Inflammatory macrophage treated with lipopolysaccharide for 1 hour (primary cell): ENCODE measurements around the gene RBM38.
A peak's percentile ranks its signal among the peaks of the same experiment; 100 is the strongest.

Source experiments
- DNase-seq, 2 donors: peaks; one replicate each; pipeline ENCODE4 v3.0.0-alpha.2; 2020 to 2022

Gene RBM38

GRCh38 chr20:57439993-57440392 lies 48.8 kb downstream of the RBM38 start:
- no peak for DNase-seq

DNA sequence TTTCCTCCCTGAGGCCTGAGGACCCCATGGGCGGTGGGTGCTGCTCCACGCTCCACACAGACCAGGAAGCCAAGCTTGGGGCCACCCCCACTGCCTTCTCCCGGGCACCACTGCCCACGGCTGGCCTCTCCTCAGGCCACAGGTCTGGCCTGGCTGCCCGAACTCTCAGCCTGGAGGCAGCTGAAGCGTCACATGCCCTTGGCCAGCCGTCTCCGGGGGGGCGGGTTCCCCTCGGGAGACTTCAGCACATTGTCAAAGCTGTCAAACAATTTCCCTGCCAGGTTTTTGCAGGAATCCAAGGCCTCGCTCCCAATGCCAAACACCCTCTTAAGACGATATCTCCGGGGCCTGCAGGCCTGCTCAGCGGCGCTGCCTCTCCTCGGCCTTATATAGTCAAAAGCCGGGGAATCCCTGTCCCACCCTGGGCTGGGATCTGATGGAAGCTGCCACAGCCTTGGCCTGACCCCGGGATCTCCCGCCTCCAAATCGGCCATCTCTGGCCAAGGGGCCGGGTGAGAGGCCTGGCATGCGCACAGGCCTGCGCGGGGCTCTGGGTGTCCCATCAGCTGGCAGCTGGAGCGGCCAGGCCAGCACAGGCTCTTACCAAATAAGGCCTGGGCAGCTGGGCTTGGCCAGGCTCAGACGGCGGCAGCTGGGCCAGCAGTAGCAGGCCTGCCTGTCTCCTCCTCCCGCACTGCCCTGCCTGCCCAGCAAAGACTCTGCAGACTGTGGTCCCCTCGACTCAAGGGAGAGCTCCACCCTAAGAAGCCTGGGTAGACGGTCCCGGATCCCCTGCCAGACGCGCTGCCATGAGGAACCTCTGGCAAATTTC lies 49.7 kb downstream of the RBM38 start:
- DNase-seq: no peak

DNA sequence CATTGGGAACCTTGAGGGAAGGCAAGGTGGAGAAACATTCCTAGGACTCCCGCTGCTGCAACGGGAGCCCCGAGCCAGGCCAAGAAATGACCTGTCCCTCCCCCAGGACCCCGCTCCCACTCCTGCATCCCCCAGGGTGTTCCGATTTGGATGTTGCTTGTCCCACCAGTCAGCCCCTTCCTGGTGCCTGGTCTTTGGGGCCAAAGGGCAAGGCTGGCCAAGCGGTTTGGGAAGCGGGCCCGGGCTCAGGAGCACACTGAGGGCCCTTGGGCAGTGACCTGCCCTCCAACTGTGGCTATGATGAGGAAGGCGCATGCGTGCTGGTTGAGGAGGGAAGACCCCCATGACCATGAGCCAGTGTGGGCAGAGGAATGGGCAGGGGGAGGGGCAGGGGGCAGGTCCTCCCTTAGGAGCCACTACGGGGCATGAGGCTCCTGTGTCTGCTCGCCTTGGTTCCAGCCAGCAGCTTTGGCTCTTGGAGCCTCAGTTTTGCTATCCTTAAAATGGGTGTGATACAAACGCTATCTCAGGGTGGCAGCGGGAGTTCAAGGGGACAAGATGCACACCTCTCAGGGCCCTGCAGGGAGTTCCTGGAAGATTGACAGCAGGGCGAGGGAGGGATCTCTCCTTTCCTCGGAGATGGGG lies 50.4 kb downstream of the RBM38 start:
- no peak for DNase-seq

DNA sequence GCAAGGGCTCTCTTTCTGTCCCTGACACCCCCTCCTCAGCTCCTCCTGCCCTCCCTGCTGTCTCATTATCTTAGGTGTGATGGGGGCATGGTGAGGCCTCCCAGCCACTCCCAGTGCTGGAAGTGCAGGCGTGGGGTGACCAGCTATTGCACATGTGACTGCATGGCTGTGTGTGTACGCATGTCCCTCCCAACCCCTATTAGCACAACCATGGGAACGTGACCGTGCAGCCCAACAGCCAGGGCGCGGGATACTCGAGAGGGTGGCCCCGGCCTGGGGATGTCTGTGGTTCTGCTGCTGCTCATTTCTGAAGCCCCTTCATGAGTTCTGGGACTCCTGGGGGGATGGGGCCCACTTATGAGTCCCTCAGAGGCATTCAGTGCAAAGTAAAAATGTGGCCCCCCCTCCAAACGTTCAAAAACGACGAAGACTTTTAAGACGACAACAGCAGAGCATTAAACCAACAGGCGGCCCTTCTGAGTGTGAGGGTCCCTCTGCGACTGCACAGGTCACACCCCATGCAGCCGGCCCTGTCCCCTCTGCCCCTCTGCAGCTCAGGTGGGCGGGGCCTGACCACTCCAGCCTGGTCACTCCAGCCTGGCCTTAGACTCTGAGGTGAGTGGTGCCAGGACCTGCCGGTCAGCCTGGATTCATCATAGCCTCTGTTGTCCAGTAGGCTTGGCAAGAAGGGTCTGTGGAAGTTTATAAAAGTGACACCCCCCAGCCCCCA lies 51.1 kb downstream of the RBM38 start:
- DNase-seq: no peak

- no peak for DNase-seq
These were observed 51.7 kb downstream of the RBM38 start for GRCh38 chr20:57442888-57443239.

GRCh38 chr20:57443349-57444265 lies 52.4 kb downstream of the RBM38 start:
- no peak for DNase-seq

DNA sequence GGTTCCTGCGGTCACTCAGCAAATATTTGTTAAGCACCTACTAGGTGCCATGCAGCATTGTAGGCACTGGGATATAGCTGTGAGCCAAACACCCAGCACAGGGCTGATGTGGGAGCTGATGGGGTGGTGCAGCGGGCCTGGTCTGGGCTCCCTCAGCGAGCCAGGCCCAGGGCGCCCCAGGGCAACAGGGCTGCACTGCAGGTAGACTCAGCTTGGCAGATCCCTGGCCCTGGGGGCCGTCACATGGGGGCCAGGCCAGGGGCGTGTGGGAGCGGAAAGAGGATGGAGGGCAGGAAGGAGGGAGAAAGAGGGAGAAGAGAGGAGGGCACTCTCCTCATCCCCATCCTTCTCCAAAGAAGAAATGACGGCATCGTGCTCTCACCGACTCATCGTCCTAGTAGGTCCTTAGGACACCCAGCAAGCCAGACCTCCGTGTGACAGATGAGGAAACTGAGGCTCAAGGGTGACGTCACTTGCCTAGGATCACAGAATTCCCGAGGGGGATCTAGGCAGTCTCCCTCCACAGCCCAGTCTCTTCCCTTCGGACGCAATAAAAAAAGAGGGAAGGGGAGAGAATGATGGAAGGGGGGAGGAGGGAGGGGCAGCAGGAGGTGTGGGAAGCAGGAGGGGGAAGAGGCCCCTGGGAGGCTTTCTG lies 53.3 kb downstream of the RBM38 start:
- no peak for DNase-seq

DNA sequence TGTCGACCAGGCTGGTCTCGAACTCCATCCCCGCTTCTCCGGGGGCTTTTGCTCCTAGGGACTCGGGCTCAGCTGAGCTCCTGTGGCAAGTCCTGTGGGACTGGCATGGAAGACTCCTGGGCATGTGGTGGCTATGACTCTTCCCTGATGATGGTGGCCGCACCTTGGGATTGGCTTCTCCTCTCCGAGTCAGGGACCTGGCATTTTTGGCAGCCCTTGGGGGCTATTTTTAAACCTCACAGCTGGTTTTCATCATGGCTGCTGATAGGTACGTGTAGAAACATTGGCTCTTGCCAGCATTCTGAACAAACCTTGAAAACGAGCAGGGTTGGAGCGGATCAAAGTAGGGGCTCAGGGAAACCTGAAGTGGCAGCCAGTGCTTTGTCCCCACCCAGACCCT lies 54.1 kb downstream of the RBM38 start:
- no peak for DNase-seq

- no peak for DNase-seq
These were observed 54.6 kb downstream of the RBM38 start for GRCh38 chr20:57445774-57446173.

- no peak for DNase-seq
These were observed 57.7 kb downstream of the RBM38 start for GRCh38 chr20:57448764-57449354.

- DNase-seq: no peak
These were observed 58.5 kb downstream of the RBM38 start for GRCh38 chr20:57449398-57450354.

DNA sequence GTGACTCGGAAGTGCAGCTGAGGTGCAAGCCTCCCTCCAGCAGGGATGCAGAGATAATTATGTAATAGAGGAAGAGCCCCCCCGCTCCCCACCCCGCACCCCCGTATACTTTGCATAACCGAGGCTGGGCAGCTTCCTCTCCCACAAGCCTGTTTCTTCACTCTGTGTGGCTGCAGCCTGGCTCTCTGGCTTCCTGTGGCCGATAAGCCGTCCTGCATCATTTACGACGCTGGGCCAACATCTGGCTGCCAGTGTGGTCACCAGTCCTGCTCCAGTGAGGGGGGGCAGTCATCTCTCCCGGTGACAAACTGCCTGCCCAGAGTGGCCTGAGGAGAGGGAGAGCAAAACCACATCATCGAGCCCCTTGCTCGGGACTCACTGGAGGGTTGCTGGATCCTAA lies 59.2 kb downstream of the RBM38 start:
- DNase-seq: peak; percentile 85 to 89

- no peak for DNase-seq
These were observed 59.7 kb downstream of the RBM38 start for GRCh38 chr20:57450931-57451330.

DNA sequence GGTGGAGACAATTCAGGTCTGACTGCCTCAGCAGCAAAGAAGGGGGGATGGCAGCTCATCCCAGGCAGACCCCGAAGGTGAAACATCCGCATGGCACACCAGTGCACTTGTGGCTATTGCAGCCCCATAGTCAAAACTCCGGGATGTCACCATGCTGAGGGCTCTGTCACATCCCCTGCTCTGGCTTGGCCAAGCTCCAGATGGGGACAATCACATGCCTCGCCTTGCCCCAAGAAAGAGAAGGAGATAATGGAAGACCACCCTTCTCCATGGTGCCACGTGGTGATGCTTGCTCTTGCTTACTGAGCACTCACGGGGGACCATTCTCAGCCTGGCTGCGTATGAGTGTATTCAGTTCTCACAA lies 60.2 kb downstream of the RBM38 start:
- peak; percentile 61 to 69 for DNase-seq

DNA sequence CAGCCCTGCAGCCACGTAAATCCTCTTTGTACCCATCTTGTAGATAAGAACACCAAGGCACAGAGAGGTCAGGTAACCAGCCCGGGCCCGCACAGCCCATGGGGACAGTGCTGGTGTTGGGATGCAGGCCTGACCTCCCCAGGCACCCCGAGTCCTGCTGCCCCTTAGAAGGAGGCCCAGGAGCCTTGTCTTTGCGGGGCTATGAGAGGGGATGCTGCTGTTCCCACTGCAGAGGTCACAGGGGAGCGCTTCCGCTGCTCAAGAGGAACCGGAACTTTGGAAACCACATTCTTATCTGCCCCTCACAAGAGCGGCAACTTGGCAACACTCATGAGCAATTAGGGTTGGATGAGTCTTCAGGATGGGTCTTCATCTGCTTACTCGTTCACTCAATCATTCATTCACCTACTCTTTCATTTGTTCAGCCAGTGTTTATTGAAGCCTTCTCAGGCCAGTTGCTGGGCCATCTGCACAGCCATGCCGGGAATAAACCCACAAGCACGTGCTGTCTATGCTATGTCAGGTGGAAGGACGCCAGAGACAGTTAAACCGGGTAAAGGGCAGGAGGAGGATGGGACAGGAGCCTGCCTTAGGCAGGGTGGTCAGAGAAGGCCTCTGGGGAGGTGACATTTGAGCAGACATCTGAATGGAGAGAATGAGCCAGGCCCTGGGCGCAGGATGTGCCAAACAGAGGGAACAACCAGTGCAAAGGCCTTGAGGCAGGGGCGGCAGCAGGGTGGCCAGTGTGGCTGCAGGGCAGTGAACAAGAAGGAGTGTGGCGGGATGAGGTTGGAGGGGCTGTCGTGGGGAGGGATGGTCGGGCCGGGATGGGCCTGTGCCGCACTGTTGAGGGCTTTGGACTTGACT lies 60.8 kb downstream of the RBM38 start:
- peak; percentile 47 to 62 for DNase-seq

DNA sequence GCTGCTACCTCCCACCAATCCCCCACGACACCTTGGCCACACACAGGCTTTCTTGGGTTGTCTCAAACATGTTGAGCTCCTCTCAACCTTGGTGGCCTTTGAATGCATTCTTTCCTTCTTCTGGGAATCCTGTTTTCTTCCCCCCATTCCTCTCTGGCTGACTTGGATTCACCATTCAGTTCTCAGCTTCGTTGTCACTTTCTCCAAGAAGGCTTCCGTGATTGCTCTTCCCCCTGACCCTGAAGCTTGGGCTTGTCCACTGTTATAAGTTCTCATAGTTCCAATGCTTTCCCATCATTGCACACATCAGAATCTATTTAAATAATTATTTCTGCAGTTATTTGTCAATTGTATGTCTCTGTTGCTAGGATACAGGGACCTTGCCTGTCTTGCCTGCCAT lies 64.2 kb downstream of the RBM38 start:
- no peak for DNase-seq

GRCh38 chr20:57456116-57456515 lies 64.9 kb downstream of the RBM38 start:
- DNase-seq: no peak

GRCh38 chr20:57457243-57458095 lies 66.3 kb downstream of the RBM38 start:
- no peak for DNase-seq
